GM23248 (cell line): ENCODE measurements around the gene PAOX.

Source experiments
- EZH2 ChIP-seq: fragments of 200-600 bp; sonication (generic); IDR thresholded peaks from 2 replicates; pipeline ENCODE4 v1.6.1; 2018; ENCODE audit warnings: antibody characterized with exemption, mild to moderate bottlenecking; ENCODE audit not compliant: insufficient read depth, poor library complexity, severe bottlenecking
- EZH2phosphoT487 ChIP-seq: fragments of 200-600 bp; sonication (generic); IDR thresholded peaks from 2 replicates; pipeline ENCODE4 v1.6.1; 2018; ENCODE audit warnings: antibody characterized with exemption, moderate library complexity, mild to moderate bottlenecking, low read depth; ENCODE audit not compliant: insufficient read depth

- no peak for TF ChIP-seq EZH2phosphoT487
- TF ChIP-seq EZH2: no peak
Measured at GRCh38 chr10:133355991-133356390, 23.1 kb upstream of the PAOX start.
